Keratinocyte (primary cell): ENCODE results near the gene TUSC2. TPM values are rescaled to one million over a fixed set of nuclear protein-coding genes. Genes with fewer than 3 reads are reported as not detected.
A peak's percentile ranks its signal among the peaks of the same experiment; 100 is the strongest.

ENCODE experiments used
- DNase-seq: peaks from one replicate; pipeline ENCODE4 v3.0.0-alpha.2; 2011; ENCODE audit warnings: low read depth, missing footprints, low spot score
- FAIRE-seq: peaks from 2 replicates; lab custom pipeline; 2011; peaks lifted over from hg19 to GRCh38; lab: Jason Lieb, UNC
- H2AFZ ChIP-seq: 2 replicates; pipeline ENCODE4 v1.6.0; 2012; ENCODE audit warnings: low read length, control low read depth, inconsistent platforms; ENCODE audit not compliant: control insufficient read depth
- H3K27ac ChIP-seq: 2 replicates; pipeline ENCODE4 v1.5.1; 2011; ENCODE audit warnings: low read length; ENCODE audit not compliant: control insufficient read depth, insufficient read depth
- H3K27me3 ChIP-seq: 3 replicates; pipeline ENCODE4 v1.6.0; 2011; ENCODE audit warnings: low read length; ENCODE audit not compliant: control insufficient read depth, insufficient read depth; ENCODE audit errors: extremely low read depth
- H3K36me3 ChIP-seq, 2 experiments: 2 replicates in 1 of 2; 3 replicates in 1 of 2; pipeline ENCODE4 v1.5.1; 2011; ENCODE audit warnings: low read length in 2 of 2, mild to moderate bottlenecking in 1 of 2; ENCODE audit not compliant: control insufficient read depth in 2 of 2, insufficient read depth in 2 of 2; ENCODE audit errors: extremely low read depth in 1 of 2
- H3K4me1 ChIP-seq: 3 replicates; pipeline ENCODE4 v1.5.1; 2011; ENCODE audit warnings: low read length; ENCODE audit not compliant: control insufficient read depth, insufficient read depth; ENCODE audit errors: extremely low read depth
- H3K4me2 ChIP-seq: 3 replicates; pipeline ENCODE4 v1.6.0; 2011; ENCODE audit warnings: low read depth, low read length; ENCODE audit not compliant: control insufficient read depth, insufficient read depth; ENCODE audit errors: extremely low read depth
- H3K4me3 ChIP-seq, 3 experiments: fragments of 200-600 bp in 1 of 3; sonication (generic) in 1 of 3; 2 replicates in 2 of 3; 3 replicates in 1 of 3; pipeline ENCODE4 v1.5.1; 2011 to 2016; ENCODE audit warnings: low read length in 3 of 3, mild to moderate bottlenecking in 3 of 3, control low read depth in 2 of 3, inconsistent platforms in 1 of 3, low read depth in 1 of 3, mixed read lengths in 1 of 3, mixed run types in 1 of 3, moderate library complexity in 1 of 3; ENCODE audit not compliant: control insufficient read depth in 2 of 3, insufficient read depth in 2 of 3; ENCODE audit errors: extremely low read depth in 1 of 3
- H3K79me2 ChIP-seq: 2 replicates; pipeline ENCODE4 v1.6.0; 2012; ENCODE audit warnings: low read length; ENCODE audit not compliant: control insufficient read depth, insufficient read depth
- H3K9ac ChIP-seq: 3 replicates; pipeline ENCODE4 v1.6.0; 2011; ENCODE audit warnings: low read length; ENCODE audit not compliant: control insufficient read depth, insufficient read depth; ENCODE audit errors: extremely low read depth
- H3K9me1 ChIP-seq: 3 replicates; pipeline ENCODE4 v1.6.0; 2011; ENCODE audit warnings: low read length; ENCODE audit not compliant: control insufficient read depth, insufficient read depth; ENCODE audit errors: extremely low read depth
- H3K9me3 ChIP-seq: 2 replicates; pipeline ENCODE4 v1.5.1; 2012; ENCODE audit warnings: low read depth, low read length; ENCODE audit not compliant: control insufficient read depth
- H4K20me1 ChIP-seq: 3 replicates; pipeline ENCODE4 v1.6.0; 2011; ENCODE audit warnings: low read length; ENCODE audit not compliant: control insufficient read depth, insufficient read depth; ENCODE audit errors: extremely low read depth
- CTCF ChIP-seq, 3 experiments: IDR thresholded peaks in 1 of 3; conservative IDR thresholded peaks in 1 of 3; optimal IDR thresholded peaks in 1 of 3; 2 replicates in 2 of 3; 3 replicates in 1 of 3; pipeline versions ENCODE3 to v1.5.1; 2011; ENCODE audit warnings: low read length in 3 of 3, mild to moderate bottlenecking in 3 of 3, moderate library complexity in 2 of 3, control low read depth in 1 of 3, inconsistent platforms in 1 of 3; ENCODE audit not compliant: insufficient read depth in 2 of 3; ENCODE audit errors: extremely low read depth in 1 of 3
- EZH2 ChIP-seq: IDR thresholded peaks from one replicate; pipeline ENCODE4 v1.6.1; 2012; ENCODE audit warnings: inconsistent platforms, mild to moderate bottlenecking, low read length, moderate library complexity
- dilution Hi-C: fragments of 300-500 bp; cut with MboI; formaldehyde crosslinking; loops from one replicate; pipeline ENCODE4 v1.7.0; 2020; ENCODE audit warnings: low sequenced_read_pairs; ENCODE audit not compliant: extremely low pct_ligation_motif_present
- polyA plus RNA-seq, 5 experiments: library from polyadenylated mRNA; depleted of rRNA in 3 of 5; stranded (reverse) in 3 of 5; stranded (forward) in 1 of 5; unstranded in 1 of 5; fragments of >200 nt; gene quantifications; 1 replicate in 1 of 5; 2 replicates in 3 of 5; 3 replicates in 1 of 5; pipeline versions ENCODE4 v1.2.1 to v1.2.3, GENCODE V29; 2011 to 2012; ENCODE audit warnings: missing spikeins in 2 of 5, low read depth in 1 of 5, low replicate concordance in 1 of 5

Gene TUSC2
- polyA plus RNA-seq, 1 donor (not counting 4 experiments of a cell fraction or from before 2014, with no cell fraction given), result 30.5 TPM

GRCh38 chr3:50324351-50325112 is 3.5 kb downstream of the TUSC2 start:
- Histone ChIP-seq H3K4me3 (no peak overlapping the region), H3K9ac (no peak overlapping the region), H3K4me1 (peaks cover 26% of the 10 kb centered on the region), H3K27ac (no peak overlapping the region), H3K36me3 (peaks cover 14 to 17% of the 10 kb centered on the region in 2 experiments), H4K20me1 (no peaks in the 10 kb centered on the region), H3K79me2 (peaks cover 35% of the 10 kb centered on the region), H3K27me3 (no peaks in the 10 kb centered on the region), H3K4me2 (no peak overlapping the region), H2AFZ (no peak overlapping the region), H3K9me1 (no peaks in the 10 kb centered on the region), H3K9me3 (no peaks in the 10 kb centered on the region)
- FAIRE-seq, result peak; percentile 75
- DNase-seq, result no peak
- dilution Hi-C loops, result no loop called here
- TF ChIP-seq EZH2 (no peak), CTCF (optimal IDR thresholded peaks at IDR 0.05 in 1 of 3, IDR thresholded peaks at IDR 0.05 in 1 of 3, conservative IDR thresholded peaks at IDR 0.05 in 1 of 3; ENCODE audit: extremely low read depth in 1 of 3, insufficient read depth in 2 of 3, low read length in 3 of 3) (peak in 2 of 3 experiments; percentile 88 to 89)

GRCh38 chr3:50323614-50324199 is 4.3 kb downstream of the TUSC2 start:
- FAIRE-seq (no peak), DNase-seq (no peak)
- no peak overlapping the region for H2AFZ ChIP-seq
- no peak overlapping the region for H3K9ac ChIP-seq
- H3K4me1 ChIP-seq, result peaks cover 30% of the 10 kb centered on the region
- H3K79me2 ChIP-seq, result peaks cover 42% of the 10 kb centered on the region
- peaks cover 17 to 21% of the 10 kb centered on the region in 2 experiments for H3K36me3 ChIP-seq
- no peaks in the 10 kb centered on the region for H3K9me3 ChIP-seq
- TF ChIP-seq CTCF (optimal IDR thresholded peaks at IDR 0.05 in 1 of 3, IDR thresholded peaks at IDR 0.05 in 1 of 3, conservative IDR thresholded peaks at IDR 0.05 in 1 of 3; ENCODE audit: extremely low read depth in 1 of 3, insufficient read depth in 2 of 3, low read length in 3 of 3) (no peak), EZH2 (no peak)
- no peak overlapping the region for H3K4me2 ChIP-seq
- no peaks in the 10 kb centered on the region for H3K27me3 ChIP-seq
- peaks cover 2% of the 10 kb centered on the region for H3K9me1 ChIP-seq
- dilution Hi-C loops, result no loop called here
- no peak overlapping the region for H3K4me3 ChIP-seq
- no peaks in the 10 kb centered on the region for H4K20me1 ChIP-seq
- no peak overlapping the region for H3K27ac ChIP-seq
